Bronchial epithelial cell (primary cell): Measurements from ENCODE around the gene DNAJC4. TPM values are rescaled to one million over a fixed set of nuclear protein-coding genes. Genes with fewer than 3 reads are reported as not detected.

Experiments
- DNase-seq: peaks from one replicate; pipeline ENCODE4 v3.0.0-alpha.2; 2010; ENCODE audit warnings: low read depth
- FAIRE-seq: peaks from 2 replicates; lab custom pipeline; 2011; peaks lifted over from hg19 to GRCh38; lab: Jason Lieb, UNC
- H3K27me3 ChIP-seq: 2 replicates; pipeline ENCODE4 v1.5.1; 2011; ENCODE audit warnings: low read length; ENCODE audit not compliant: control insufficient read depth, insufficient read depth
- H3K36me3 ChIP-seq: 2 replicates; pipeline ENCODE4 v1.5.1; 2011; ENCODE audit warnings: low read length; ENCODE audit not compliant: control insufficient read depth, insufficient read depth
- H3K4me3 ChIP-seq: 2 replicates; pipeline ENCODE4 v1.5.1; 2011; ENCODE audit warnings: mild to moderate bottlenecking, low read depth, low read length, control low read depth
- CTCF ChIP-seq: IDR thresholded peaks from 2 replicates; pipeline ENCODE4 v1.5.1; 2011; ENCODE audit warnings: mild to moderate bottlenecking, moderate library complexity, low read length, control low read depth, inconsistent platforms; ENCODE audit not compliant: insufficient read depth, severe bottlenecking
- total RNA-seq: library from RNA; depleted of rRNA; stranded (reverse); fragments of >200 nt; gene quantifications from 2 replicates; pipeline ENCODE4 v1.2.1, GENCODE V29; 2014

The DNAJC4 gene
- total RNA-seq, 1 donor from 2014 or later = 3.4 TPM

GRCh38 chr11:64249563-64250414 is 19.4 kb downstream of the DNAJC4 start:
- FAIRE-seq (no peak), DNase-seq (no peak)
- no peak for TF ChIP-seq CTCF

GRCh38 chr11:64250415-64251015 is 20.2 kb downstream of the DNAJC4 start:
- TF ChIP-seq CTCF = no peak
- FAIRE-seq = no peak
- no peaks in the 10 kb centered on the region for H3K27me3 ChIP-seq
- peaks cover 12% of the 10 kb centered on the region for H3K36me3 ChIP-seq
- DNase-seq = no peak
- peak overlapping the region; percentile 83 for H3K4me3 ChIP-seq

More at GRCh38 chr11:64249563-64250414, 19.4 kb downstream of the DNAJC4 start:
- Histone ChIP-seq H3K27me3 (no peaks in the 10 kb centered on the region), H3K36me3 (peaks cover 9% of the 10 kb centered on the region), H3K4me3 (no peak overlapping the region)

GRCh38 chr11:64251016-64251752 is 20.8 kb downstream of the DNAJC4 start, which contains the start of gene PLCB3:
Gene PLCB3, plus strand, starts transcription at chr11:64251530. Its CDS starts 120 bp downstream, at chr11:64251650.
- Histone ChIP-seq H3K4me3 (peak within 1 kb of the TSS; percentile 83), H3K27me3 (no peaks in the 10 kb centered on the region), H3K36me3 (peaks cover 19% of the 10 kb centered on the region)
- no peak for FAIRE-seq
- DNase-seq = no peak
- peak; percentile 63 for TF ChIP-seq CTCF

- TF ChIP-seq CTCF = no peak
- H3K27me3 ChIP-seq = no peaks in the 10 kb centered on the region
These were observed 21.3 kb downstream of the DNAJC4 start for GRCh38 chr11:64251753-64252002.

GRCh38 chr11:64252003-64252872 is 21.9 kb downstream of the DNAJC4 start:
- DNase-seq (peak; percentile 49), FAIRE-seq (no peak)
- TF ChIP-seq CTCF = peak; percentile 49
- H3K36me3 ChIP-seq = peaks cover 26% of the 10 kb centered on the region
- peak overlapping the region; percentile 83 for H3K4me3 ChIP-seq
- no peaks in the 10 kb centered on the region for H3K27me3 ChIP-seq

More at GRCh38 chr11:64251753-64252002, 21.3 kb downstream of the DNAJC4 start:
- Histone ChIP-seq H3K36me3 (peaks cover 23% of the 10 kb centered on the region), H3K4me3 (peak overlapping the region; percentile 83)
- DNase-seq = no peak
- no peak for FAIRE-seq
